HG02852 (cell line): ENCODE measurements around the gene AUTS2.

Experiments used
- ATAC-seq: cut with Tn5 transposase; IDR thresholded peaks from one replicate; pipeline ENCODE4 v1.9.1; 2021; ENCODE audit warnings: mild to moderate bottlenecking, moderate library complexity; ENCODE audit not compliant: unreplicated experiment

AUTS2 gene

GRCh38 chr7:70498232-70498992 is 900.1 kb downstream of the AUTS2 start:
- ATAC-seq, result no peak

GRCh38 chr7:70500261-70500660 is 902.0 kb downstream of the AUTS2 start:
- ATAC-seq, result no peak

- ATAC-seq, result no peak
Observed at GRCh38 chr7:70502117-70502863, 904.0 kb downstream of the AUTS2 start.

GRCh38 chr7:70504254-70504653 is 906.0 kb downstream of the AUTS2 start:
- no peak for ATAC-seq

GRCh38 chr7:70505468-70505867 is 907.2 kb downstream of the AUTS2 start:
- no peak for ATAC-seq

GRCh38 chr7:70505886-70506285 is 907.6 kb downstream of the AUTS2 start:
- no peak for ATAC-seq

- ATAC-seq, result no peak
Observed at GRCh38 chr7:70506434-70506833, 908.2 kb downstream of the AUTS2 start.

- ATAC-seq, result no peak
Observed at GRCh38 chr7:70512144-70512543, 913.9 kb downstream of the AUTS2 start.

GRCh38 chr7:70512761-70513160 is 914.5 kb downstream of the AUTS2 start:
- no peak for ATAC-seq

GRCh38 chr7:70520611-70521010 is 922.3 kb downstream of the AUTS2 start:
- no peak for ATAC-seq

- no peak for ATAC-seq
Observed at GRCh38 chr7:70523249-70523988, 925.1 kb downstream of the AUTS2 start.

GRCh38 chr7:70523989-70524351 is 925.7 kb downstream of the AUTS2 start:
- no peak for ATAC-seq

GRCh38 chr7:70525991-70526390 is 927.7 kb downstream of the AUTS2 start:
- ATAC-seq, result no peak

- no peak for ATAC-seq
Observed at GRCh38 chr7:70527520-70528115, 929.3 kb downstream of the AUTS2 start.

GRCh38 chr7:70529436-70529835 is 931.2 kb downstream of the AUTS2 start:
- no peak for ATAC-seq

GRCh38 chr7:70529914-70530585 is 931.8 kb downstream of the AUTS2 start:
- no peak for ATAC-seq

- no peak for ATAC-seq
Observed at GRCh38 chr7:70533614-70534013, 935.3 kb downstream of the AUTS2 start.

- no peak for ATAC-seq
Observed at GRCh38 chr7:70539205-70539604, 940.9 kb downstream of the AUTS2 start.

GRCh38 chr7:70539617-70540016 is 941.3 kb downstream of the AUTS2 start:
- no peak for ATAC-seq

- no peak for ATAC-seq
Observed at GRCh38 chr7:70540641-70541040, 942.4 kb downstream of the AUTS2 start.
